H9 (cell line): ENCODE results near the gene EMC9. TPM values are rescaled to one million over a fixed set of nuclear protein-coding genes. Genes with fewer than 3 reads are reported as not detected.

Experiments used
- DNase-seq: peaks from one replicate; pipeline ENCODE4 v3.0.0-alpha.2; 2017
- H2AFZ ChIP-seq: one replicate; pipeline ENCODE4 v1.6.1; 2013; ENCODE audit warnings: mild to moderate bottlenecking, low read length, control low read depth, moderate library complexity
- H2AK5ac ChIP-seq: 2 replicates; pipeline ENCODE4 v1.6.1; 2013; ENCODE audit warnings: low read length, control low read depth, mixed read lengths; ENCODE audit not compliant: insufficient read length
- H2BK120ac ChIP-seq: one replicate; pipeline ENCODE4 v1.6.1; 2013; ENCODE audit warnings: low read depth, mild to moderate bottlenecking, low read length, control low read depth, inconsistent platforms; ENCODE audit not compliant: poor library complexity, severe bottlenecking
- H2BK12ac ChIP-seq: 2 replicates; pipeline ENCODE4 v1.6.1; 2013; ENCODE audit warnings: low read length, control low read depth, mixed read lengths, low read depth; ENCODE audit not compliant: insufficient read length
- H2BK15ac ChIP-seq: 2 replicates; pipeline ENCODE4 v1.6.1; 2013; ENCODE audit warnings: low read depth, low read length, control low read depth
- H2BK20ac ChIP-seq: one replicate; pipeline ENCODE4 v1.6.1; 2013; ENCODE audit warnings: low read depth, mild to moderate bottlenecking, low read length, control low read depth, inconsistent platforms; ENCODE audit not compliant: poor library complexity, severe bottlenecking
- H2BK5ac ChIP-seq: 2 replicates; pipeline ENCODE4 v1.6.1; 2013; ENCODE audit warnings: low read length, control low read depth, mixed read lengths; ENCODE audit not compliant: insufficient read length
- H3K14ac ChIP-seq: 2 replicates; pipeline ENCODE4 v1.6.1; 2013; ENCODE audit warnings: low read length, control low read depth; ENCODE audit not compliant: insufficient read depth
- H3K18ac ChIP-seq: 2 replicates; pipeline ENCODE4 v1.6.1; 2013; ENCODE audit warnings: low read depth, mild to moderate bottlenecking, mixed read lengths, low read length, control low read depth; ENCODE audit not compliant: insufficient read length
- H3K23ac ChIP-seq: 2 replicates; pipeline ENCODE4 v1.6.1; 2013; ENCODE audit warnings: low read length, control low read depth, mixed read lengths, low read depth; ENCODE audit not compliant: insufficient read length
- H3K23me2 ChIP-seq: 2 replicates; pipeline ENCODE4 v1.6.1; 2013; ENCODE audit warnings: low read depth, mild to moderate bottlenecking, mixed read lengths, low read length, control low read depth; ENCODE audit not compliant: insufficient read length, poor library complexity, severe bottlenecking
- H3K27ac ChIP-seq: 2 replicates; pipeline ENCODE4 v1.5.1; 2013; ENCODE audit warnings: low read length, control low read depth, mixed read lengths, low read depth; ENCODE audit not compliant: insufficient read length
- H3K27me3 ChIP-seq: 2 replicates; pipeline ENCODE4 v1.6.1; 2013; ENCODE audit warnings: low read length, control low read depth, inconsistent platforms; ENCODE audit not compliant: insufficient read depth
- H3K4ac ChIP-seq: 2 replicates; pipeline ENCODE4 v1.6.1; 2013; ENCODE audit warnings: low read depth, mild to moderate bottlenecking, control low read depth, inconsistent platforms, low read length, moderate library complexity
- H3K4me1 ChIP-seq: 2 replicates; pipeline ENCODE4 v1.6.1; 2013; ENCODE audit warnings: low read length, control low read depth, inconsistent platforms; ENCODE audit not compliant: insufficient read depth
- H3K4me2 ChIP-seq: 2 replicates; pipeline ENCODE4 v1.6.1; 2013; ENCODE audit warnings: low read length, control low read depth, mixed read lengths; ENCODE audit not compliant: insufficient read length, insufficient read depth
- H3K56ac ChIP-seq: 2 replicates; pipeline ENCODE4 v1.6.1; 2013; ENCODE audit warnings: low read depth, mild to moderate bottlenecking, mixed read lengths, low read length, control low read depth; ENCODE audit not compliant: insufficient read length
- H3K79me1 ChIP-seq: 2 replicates; pipeline ENCODE4 v1.6.1; 2013; ENCODE audit warnings: low read depth, mild to moderate bottlenecking, moderate library complexity, low read length, control low read depth, inconsistent platforms; ENCODE audit not compliant: insufficient read depth, poor library complexity, severe bottlenecking
- H3K79me2 ChIP-seq: 2 replicates; pipeline ENCODE4 v1.6.1; 2013; ENCODE audit warnings: low read length, control low read depth, inconsistent platforms; ENCODE audit not compliant: insufficient read depth
- H3K9ac ChIP-seq: 2 replicates; pipeline ENCODE4 v1.6.1; 2013; ENCODE audit warnings: low read length, control low read depth, mixed read lengths; ENCODE audit not compliant: insufficient read length; ENCODE audit errors: extremely low read depth
- H3K9me3 ChIP-seq: one replicate; pipeline ENCODE4 v1.6.1; 2013; ENCODE audit warnings: low read depth, low read length, inconsistent platforms; ENCODE audit not compliant: control insufficient read depth
- H3T11ph ChIP-seq: one replicate; pipeline ENCODE4 v1.6.1; 2013; ENCODE audit warnings: mild to moderate bottlenecking, low read length, control low read depth, inconsistent platforms
- H4K20me1 ChIP-seq: one replicate; pipeline ENCODE4 v1.6.1; 2013; ENCODE audit not compliant: control insufficient read depth, insufficient read length, insufficient read depth
- H4K5ac ChIP-seq: 2 replicates; pipeline ENCODE4 v1.6.1; 2013; ENCODE audit warnings: low read depth, mild to moderate bottlenecking, mixed read lengths, low read length, control low read depth; ENCODE audit not compliant: insufficient read length
- H4K8ac ChIP-seq: replicated peaks from 2 replicates; pipeline ENCODE4 v1.6.1; 2013; ENCODE audit warnings: low read length, control low read depth, mixed read lengths, low read depth; ENCODE audit not compliant: insufficient read length
- H4K91ac ChIP-seq: 2 replicates; pipeline ENCODE4 v1.6.1; 2013; ENCODE audit warnings: low read depth, mild to moderate bottlenecking, moderate library complexity, mixed read lengths, low read length, control low read depth; ENCODE audit not compliant: insufficient read length
- H3K27ac Mint-ChIP-seq, 3 experiments: 2 replicates in 2 of 3; 3 replicates in 1 of 3; pipeline ENCODE4 v1.8.0; 2020 to 2021; ENCODE audit warnings: mixed read lengths in 3 of 3, mild to moderate bottlenecking in 1 of 3, moderate library complexity in 1 of 3
- H3K27me3 Mint-ChIP-seq: 2 replicates; pipeline ENCODE4 v1.8.0; 2021; ENCODE audit warnings: low read depth, mild to moderate bottlenecking, moderate library complexity, mixed read lengths
- H3K36me3 Mint-ChIP-seq, 3 experiments: 2 replicates in 2 of 3; 3 replicates in 1 of 3; pipeline ENCODE4 v1.8.0; 2020 to 2021; ENCODE audit warnings: low read depth in 3 of 3, mixed read lengths in 3 of 3; ENCODE audit not compliant: insufficient read depth in 1 of 3
- H3K4me1 Mint-ChIP-seq, 2 experiments: 2 replicates each; pipeline ENCODE4 v1.8.0; 2020; ENCODE audit warnings: mixed read lengths in 2 of 2
- H3K4me3 Mint-ChIP-seq, 2 experiments: 2 replicates in 1 of 2; 3 replicates in 1 of 2; pipeline ENCODE4 v1.8.0; 2020 to 2021; ENCODE audit warnings: mild to moderate bottlenecking in 2 of 2, mixed read lengths in 2 of 2, moderate library complexity in 1 of 2
- H3K9me3 Mint-ChIP-seq, 2 experiments: 2 replicates in 1 of 2; 3 replicates in 1 of 2; pipeline ENCODE4 v1.8.0; 2020; ENCODE audit warnings: mild to moderate bottlenecking in 2 of 2, mixed read lengths in 2 of 2, moderate library complexity in 1 of 2
- WGBS: extraction: QIAGEN DNeasy Blood & Tissue Kit; methylation state at CpG from one replicate; pipeline ENCODE4 v1.1.7; 2013; ENCODE audit warnings: missing lambda C conversion rate, low lambda C conversion rate, mixed read lengths; ENCODE audit not compliant: insufficient read length; ENCODE audit errors: extremely low coverage; 5-methylcytosine and 5-hydroxymethylcytosine counted together
- total RNA-seq: library from RNA; stranded (reverse); gene quantifications from 2 replicates; pipeline ENCODE4 v1.2.1, GENCODE V29; 2021
- TF ChIP-seq, protein P1 (sequence below): fragments of 200-600 bp; sonication (generic); conservative IDR thresholded peaks from 3 replicates; pipeline ENCODE4 v1.8.0; 2021; ENCODE audit warnings: antibody characterized with exemption, mild to moderate bottlenecking

Gene EMC9
- total RNA-seq, 1 experiment from 2014 or later, result 52.9 TPM

- H2BK5ac ChIP-seq, result no peak overlapping the region
- H2BK12ac ChIP-seq, result no peak overlapping the region
- no peak for DNase-seq
- no peaks in the 10 kb centered on the region for H3K27me3 Mint-ChIP-seq
- H2BK20ac ChIP-seq, result no peak overlapping the region
- H4K8ac ChIP-seq, result no peak overlapping the region
- no peaks in the 10 kb centered on the region for H3K79me1 ChIP-seq
- no peak overlapping the region for H3K56ac ChIP-seq
- H2BK120ac ChIP-seq, result no peak overlapping the region
- no peak overlapping the region for H3K14ac ChIP-seq
- WGBS, result no CpG with 5 or more reads among the region's 10 CpGs
- H4K5ac ChIP-seq, result no peak overlapping the region
- H3K27ac Mint-ChIP-seq, result no peak overlapping the region
- no peaks in the 10 kb centered on the region for H3K9me3 ChIP-seq
- no peak overlapping the region for H3K4me3 Mint-ChIP-seq
- H3K4me1 ChIP-seq, result no peaks in the 10 kb centered on the region
- no peak overlapping the region for H3K4ac ChIP-seq
- no peak overlapping the region for H2BK15ac ChIP-seq
- TF ChIP-seq, protein P1, sequence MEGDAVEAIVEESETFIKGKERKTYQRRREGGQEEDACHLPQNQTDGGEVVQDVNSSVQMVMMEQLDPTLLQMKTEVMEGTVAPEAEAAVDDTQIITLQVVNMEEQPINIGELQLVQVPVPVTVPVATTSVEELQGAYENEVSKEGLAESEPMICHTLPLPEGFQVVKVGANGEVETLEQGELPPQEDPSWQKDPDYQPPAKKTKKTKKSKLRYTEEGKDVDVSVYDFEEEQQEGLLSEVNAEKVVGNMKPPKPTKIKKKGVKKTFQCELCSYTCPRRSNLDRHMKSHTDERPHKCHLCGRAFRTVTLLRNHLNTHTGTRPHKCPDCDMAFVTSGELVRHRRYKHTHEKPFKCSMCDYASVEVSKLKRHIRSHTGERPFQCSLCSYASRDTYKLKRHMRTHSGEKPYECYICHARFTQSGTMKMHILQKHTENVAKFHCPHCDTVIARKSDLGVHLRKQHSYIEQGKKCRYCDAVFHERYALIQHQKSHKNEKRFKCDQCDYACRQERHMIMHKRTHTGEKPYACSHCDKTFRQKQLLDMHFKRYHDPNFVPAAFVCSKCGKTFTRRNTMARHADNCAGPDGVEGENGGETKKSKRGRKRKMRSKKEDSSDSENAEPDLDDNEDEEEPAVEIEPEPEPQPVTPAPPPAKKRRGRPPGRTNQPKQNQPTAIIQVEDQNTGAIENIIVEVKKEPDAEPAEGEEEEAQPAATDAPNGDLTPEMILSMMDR, result no peak
- H3K9me3 Mint-ChIP-seq, result no peaks in the 10 kb centered on the region
- no peak overlapping the region for H3K23ac ChIP-seq
- H3K9ac ChIP-seq, result no peak overlapping the region
- no peaks in the 10 kb centered on the region for H3K4me1 Mint-ChIP-seq
- no peak overlapping the region for H4K91ac ChIP-seq
- H3K27ac ChIP-seq, result no peak overlapping the region
- peaks cover 49 to 78% (median 65%) of the 10 kb centered on the region in 3 experiments for H3K36me3 Mint-ChIP-seq
- no peaks in the 10 kb centered on the region for H4K20me1 ChIP-seq
- H2AFZ ChIP-seq, result no peak overlapping the region
- no peak overlapping the region for H3K4me2 ChIP-seq
- H3K79me2 ChIP-seq, result no peaks in the 10 kb centered on the region
- no peak overlapping the region for H3K18ac ChIP-seq
- H3T11ph ChIP-seq, result no peak overlapping the region
- no peaks in the 10 kb centered on the region for H3K23me2 ChIP-seq
- H2AK5ac ChIP-seq, result no peak overlapping the region
- no peaks in the 10 kb centered on the region for H3K27me3 ChIP-seq
Observed at GRCh38 chr14:24155100-24155499, 13.7 kb upstream of the EMC9 start.
